Tibial nerve (tissue), 4 donors: ENCODE data around the gene SLCO3A1.

ENCODE experiments used
- CTCF ChIP-seq, 5 experiments: fragments of 200-600 bp in 3 of 5; fragments of 450-650 bp in 2 of 5; sonication (generic) in 3 of 5; IDR thresholded peaks; one replicate each; pipeline ENCODE4 v1.5.1; 2016 to 2019; ENCODE audit warnings: antibody characterized with exemption in 5 of 5, mild to moderate bottlenecking in 3 of 5, moderate library complexity in 2 of 5
- EP300 ChIP-seq, 2 donors: sonication (generic); formaldehyde crosslinking; IDR thresholded peaks; one replicate each; pipeline ENCODE4 v1.6.1; 2017; ENCODE audit warnings: antibody characterized with exemption in 2 of 2, mild to moderate bottlenecking in 1 of 2
- POLR2A ChIP-seq, 2 donors: fragments of 450-650 bp; IDR thresholded peaks; one replicate each; pipeline ENCODE4 v1.6.1; 2017; ENCODE audit warnings: antibody characterized with exemption in 2 of 2, mild to moderate bottlenecking in 2 of 2, moderate library complexity in 2 of 2

GRCh38 chr15:92011611-92012367, 158.3 kb downstream of the SLCO3A1 start:
- TF ChIP-seq EP300 (IDR thresholded peaks at IDR 0.05) (no peak), CTCF (IDR thresholded peaks at IDR 0.05) (no peak), POLR2A (IDR thresholded peaks at IDR 0.05) (no peak)
